ENCODE measurements around the gene TEAD3. TPM values are rescaled to one million over a fixed set of nuclear protein-coding genes. Genes with fewer than 3 reads are reported as not detected.

The TEAD3 gene
- polyA plus RNA-seq, 12 donors = 46.2 to 212 (median 59.5) TPM

Other genes with a start within 250 kb of the TEAD3 start
- 10 to 100 TPM in 11 of 12 donors, not detected in 1; 16.0 to 40.5 (median 25.6) TPM for gene ZNF76, start 237.3 kb downstream of the TEAD3 start, polyA plus RNA-seq (ENCODE audit: insufficient read length in 12 of 12)
- 10 to 100 TPM in 1 of 12 donors, 1 to 10 TPM in 10, not detected in 1; 2.9 to 16.7 (median 4.4) TPM for gene DEF6, start 199.3 kb downstream of the TEAD3 start, polyA plus RNA-seq (ENCODE audit: insufficient read length in 12 of 12)
- 10 to 100 TPM in 11 of 12 donors, not detected in 1; 16.9 to 26.4 (median 21.1) TPM for gene PPARD, start 154.5 kb downstream of the TEAD3 start, polyA plus RNA-seq (ENCODE audit: insufficient read length in 12 of 12)
- 10 to 100 TPM in 11 of 12 donors, not detected in 1; 14.2 to 26.4 (median 18.7) TPM for gene FANCE, start 44.7 kb downstream of the TEAD3 start, polyA plus RNA-seq (ENCODE audit: insufficient read length in 12 of 12)
- gene RPL10A, start 28.7 kb downstream of the TEAD3 start, polyA plus RNA-seq (ENCODE audit: insufficient read length in 12 of 12) = 1,000 to 10,000 TPM; 2,007 to 3,850 (median 2,490) TPM
- 1 to 10 TPM in 8 of 12 donors, under 1 TPM in 2, not detected in 2; 0.66 to 5.8 (median 1.4) TPM for gene TULP1, start 15.8 kb upstream of the TEAD3 start, polyA plus RNA-seq (ENCODE audit: insufficient read length in 12 of 12)
- gene FKBP5, start 191.8 kb upstream of the TEAD3 start, polyA plus RNA-seq (ENCODE audit: insufficient read length in 12 of 12) = 10 to 100 TPM in 11 of 12 donors, not detected in 1; 11.5 to 28.3 (median 19.7) TPM
- 1 to 10 TPM in 4 of 12 donors, under 1 TPM in 6, not detected in 2; 0.36 to 2.6 (median 0.89) TPM for gene ARMC12, start 240.0 kb upstream of the TEAD3 start, polyA plus RNA-seq (ENCODE audit: insufficient read length in 12 of 12)